HG02938 (cell line): ENCODE results near the gene KRIT1.

Experiments
- ATAC-seq: cut with Tn5 transposase; IDR thresholded peaks from one replicate; pipeline ENCODE4 v1.9.1; 2021; ENCODE audit warnings: mild to moderate bottlenecking, moderate library complexity; ENCODE audit not compliant: unreplicated experiment

The KRIT1 gene

DNA sequence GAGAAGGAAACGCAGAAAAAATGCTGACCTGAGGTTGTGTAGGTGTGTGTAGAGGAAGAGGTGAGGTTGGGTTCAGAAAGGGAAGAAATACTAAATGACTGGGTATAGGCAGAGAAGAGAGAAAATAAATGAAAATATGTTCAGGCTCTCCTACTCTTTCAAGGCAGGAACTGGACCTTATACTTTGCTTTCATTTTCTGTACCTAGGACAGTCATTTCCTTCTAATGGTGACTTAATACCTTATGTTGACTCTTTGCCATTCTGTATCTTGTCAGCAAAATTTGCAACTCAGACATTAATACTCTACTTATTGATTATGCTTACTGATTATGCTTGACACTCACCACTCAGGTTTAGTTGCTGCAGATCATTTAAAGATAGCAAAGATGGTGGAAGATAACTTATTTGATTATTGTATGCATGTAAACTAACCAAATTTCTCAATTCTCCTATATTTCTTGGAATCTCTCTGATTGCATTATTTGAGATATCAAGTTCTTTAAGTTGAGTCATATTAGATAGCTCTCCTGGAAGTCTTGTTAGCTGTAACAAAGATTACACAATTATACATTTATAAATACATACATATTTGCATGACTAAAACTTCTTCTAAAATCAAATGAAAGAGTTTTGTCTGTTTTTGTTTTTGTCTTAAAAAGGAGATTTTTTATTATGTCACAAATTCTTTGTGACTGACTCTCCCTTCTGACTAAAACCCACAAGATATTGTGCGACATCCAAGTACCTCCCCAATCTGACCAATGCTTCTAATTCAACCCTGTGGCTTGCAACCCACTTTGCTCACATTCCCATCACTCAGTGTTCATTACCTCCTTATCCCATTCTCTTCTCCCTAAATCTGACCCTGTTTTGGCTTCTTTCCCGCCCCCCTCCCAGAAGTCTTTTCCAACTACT is 86.8 kb downstream of the KRIT1 start:
- ATAC-seq, result peak; percentile 90

DNA sequence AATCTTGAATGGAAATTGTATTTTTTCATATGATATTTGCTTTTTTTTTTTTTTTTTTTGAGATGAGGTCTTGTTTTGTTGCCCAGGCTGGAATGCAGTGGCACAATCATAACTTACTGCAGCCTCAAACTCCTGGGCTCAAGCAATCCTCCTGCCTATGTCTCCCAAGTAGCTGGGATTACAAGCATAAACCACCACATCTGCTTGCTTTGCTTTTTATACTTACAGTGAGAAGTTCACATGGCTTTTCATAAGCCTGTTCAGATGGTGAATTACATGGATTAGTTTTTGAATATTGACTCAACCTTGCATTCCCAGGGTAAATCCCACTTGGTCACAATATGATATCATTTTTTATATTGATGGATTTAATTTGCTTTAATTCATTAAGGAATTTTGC is 88.7 kb downstream of the KRIT1 start:
- ATAC-seq, result no peak

- ATAC-seq, result no peak
These were observed 90.5 kb downstream of the KRIT1 start for GRCh38 chr7:92155108-92155739.

DNA sequence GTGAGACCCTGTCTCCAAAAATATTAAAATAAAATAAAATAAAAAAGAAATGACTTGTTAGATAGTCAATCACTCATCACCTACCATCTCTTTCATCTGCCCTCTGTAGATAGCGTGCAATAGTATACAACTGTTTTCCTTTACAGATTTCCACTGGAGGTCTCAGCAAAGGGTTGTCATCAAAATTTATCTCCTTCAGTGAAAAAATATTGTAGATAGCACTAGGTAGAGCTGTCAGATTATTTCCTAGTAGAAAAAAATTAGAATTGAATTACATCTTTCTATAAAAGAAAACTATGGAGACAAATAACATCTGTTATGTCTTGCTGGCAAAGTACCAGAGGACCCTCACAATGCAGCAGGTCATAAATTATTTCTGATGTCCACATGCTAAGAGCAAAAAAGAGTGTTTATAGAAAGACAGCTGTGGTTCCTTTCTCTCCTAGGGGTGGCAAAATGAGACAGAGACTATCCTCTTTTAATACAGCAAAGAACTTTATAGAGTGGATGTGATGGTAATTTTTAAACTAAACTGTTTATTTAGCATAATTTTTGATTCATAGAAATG is 95.2 kb downstream of the KRIT1 start:
- no peak for ATAC-seq

DNA sequence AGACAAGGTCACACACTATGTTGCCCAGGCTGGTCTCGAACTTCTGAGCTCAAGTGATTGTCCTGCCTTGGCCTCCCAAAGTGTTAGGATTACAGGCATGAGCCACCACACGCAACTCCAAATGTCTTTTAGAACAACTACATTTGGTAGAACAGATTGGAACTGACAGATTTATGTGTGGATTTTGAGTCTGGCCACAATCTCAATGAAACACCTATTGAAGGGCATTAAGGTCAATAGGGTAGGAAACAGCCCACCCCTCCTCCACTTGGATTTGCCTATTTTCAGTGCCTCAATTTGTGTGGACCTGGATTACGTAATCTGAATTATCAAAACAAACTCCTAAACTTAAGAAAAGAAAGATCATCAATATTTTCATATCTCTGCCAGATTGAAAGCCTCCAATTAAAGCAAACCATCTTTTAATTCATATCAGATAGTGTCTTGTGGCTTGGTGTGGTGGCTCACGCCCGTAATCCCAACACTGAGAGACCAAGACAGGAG is 95.9 kb downstream of the KRIT1 start:
- ATAC-seq, result no peak
